HepG2 (cell line): ENCODE results near the gene COPS3. TPM values are rescaled to one million over a fixed set of nuclear protein-coding genes. Genes with fewer than 3 reads are reported as not detected.

Source experiments
- ATAC-seq: fragments of 200-7000 bp; cut with Tn5 transposase; 3 replicates; pipeline ENCODE4 v1.9.1; 2020; ENCODE audit warnings: mild to moderate bottlenecking, moderate library complexity
- BruUV-seq: library from RNA; stranded (reverse); fragments of 400-500 nt; replicated peaks from 2 replicates; lab custom pipeline; 2021; lab: Mats Ljungman, UMichigan
- CTCF ChIA-PET: fragments of 300-600 bp; formaldehyde crosslinking; extraction: SDS; loops from one replicate; lab custom pipeline; 2021; ENCODE audit warnings: low total read pairs, inconsistent platforms, low intra/inter-chr PET ratio; lab: Yijun Ruan, JAX
- POLR2A ChIA-PET: fragments of 350-600 bp; sonication (Branson Sonifier 250); formaldehyde crosslinking; loops from one replicate; lab custom pipeline; 2020; ENCODE audit warnings: antibody characterized with exemption, inconsistent platforms; lab: Yijun Ruan, JAX
- DNase-seq: peaks from one replicate; pipeline ENCODE4 v3.0.0-alpha.2; 2015; ENCODE audit warnings: low spot score
- FAIRE-seq: peaks from 3 replicates; lab custom pipeline; 2011; peaks lifted over from hg19 to GRCh38; lab: Jason Lieb, UNC
- H2AFZ ChIP-seq: one replicate; pipeline ENCODE4 v1.6.1; 2011; ENCODE audit warnings: low read length, inconsistent platforms
- H3K27ac ChIP-seq: fragments of 300-600 bp; 3 replicates; pipeline ENCODE4 v1.8.0; 2011; ENCODE audit warnings: mixed run types, mild to moderate bottlenecking, mixed read lengths, low read length, inconsistent platforms; ENCODE audit not compliant: insufficient read depth; ENCODE audit errors: extremely low read length
- H3K27me3 ChIP-seq, 2 experiments: fragments of 200-600 bp in 1 of 2; 2 replicates in 1 of 2; 3 replicates in 1 of 2; pipeline versions ENCODE4 v1.6.0 to v1.8.0; 2011; ENCODE audit warnings: low read length in 2 of 2, mild to moderate bottlenecking in 2 of 2, moderate library complexity in 2 of 2, inconsistent platforms in 1 of 2; ENCODE audit not compliant: insufficient read depth in 2 of 2, control insufficient read depth in 1 of 2
- H3K36me3 ChIP-seq, 2 experiments: fragments of 200-600 bp in 1 of 2; replicated peaks in 1 of 2; 2 replicates in 1 of 2; 3 replicates in 1 of 2; pipeline versions ENCODE4 v1.5.1 to v1.8.0; 2011; ENCODE audit warnings: low read length in 2 of 2, inconsistent platforms in 1 of 2; ENCODE audit not compliant: insufficient read depth in 2 of 2, control insufficient read depth in 1 of 2
- H3K4me1 ChIP-seq: 2 replicates; pipeline ENCODE4 v1.5.1; 2012; ENCODE audit warnings: low read length, inconsistent platforms; ENCODE audit not compliant: insufficient read depth
- H3K4me2 ChIP-seq: 2 replicates; pipeline ENCODE4 v1.6.0; 2011; ENCODE audit warnings: low read depth, low read length, inconsistent platforms
- H3K4me3 ChIP-seq, 3 experiments: fragments of 200-600 bp in 1 of 3; sonication (generic), shearing (Covaris generic) in 1 of 3; replicated peaks in 1 of 3; 2 replicates each; pipeline ENCODE4 v1.5.1; 2011 to 2016; ENCODE audit warnings: low read length in 3 of 3, inconsistent platforms in 2 of 3, low read depth in 2 of 3, mild to moderate bottlenecking in 2 of 3, control low read depth in 1 of 3, mixed read lengths in 1 of 3; ENCODE audit not compliant: insufficient read depth in 1 of 3
- H3K79me2 ChIP-seq: one replicate; pipeline ENCODE4 v1.6.1; 2011; ENCODE audit warnings: low read length, inconsistent platforms; ENCODE audit not compliant: insufficient read depth
- H3K9ac ChIP-seq: 2 replicates; pipeline ENCODE4 v1.6.0; 2011; ENCODE audit warnings: mild to moderate bottlenecking, low read depth, low read length, inconsistent platforms; ENCODE audit not compliant: insufficient read depth
- H3K9me3 ChIP-seq: 2 replicates; pipeline ENCODE4 v1.5.1; 2012; ENCODE audit warnings: mild to moderate bottlenecking, low read length
- H4K20me1 ChIP-seq: 2 replicates; pipeline ENCODE4 v1.6.0; 2011; ENCODE audit warnings: inconsistent platforms, mild to moderate bottlenecking, low read length, moderate library complexity; ENCODE audit not compliant: insufficient read depth
- FOXK1 ChIP-seq: sonication (generic); formaldehyde crosslinking; IDR thresholded peaks from 2 replicates; pipeline ENCODE4 v1.4.0; 2020; ENCODE audit warnings: low read depth, missing genetic modification reagents, borderline replicate concordance
- GPN1 ChIP-seq: sonication (generic); formaldehyde crosslinking; IDR thresholded peaks from 2 replicates; pipeline ENCODE4 v1.5.1; 2020; ENCODE audit warnings: missing genetic modification reagents, borderline replicate concordance
- KDM5A ChIP-seq: fragments of 200-600 bp; sonication (generic); IDR thresholded peaks from 2 replicates; pipeline ENCODE4 v1.7.0; 2018; ENCODE audit warnings: antibody characterized with exemption, mild to moderate bottlenecking, low read length, borderline replicate concordance
- MAFF ChIP-seq: IDR thresholded peaks from 2 replicates; pipeline ENCODE4 v1.6.1; 2011; ENCODE audit warnings: low read depth, low read length, improper control_type of control experiment
- MAZ ChIP-seq, 2 experiments: sonication (generic) in 1 of 2; formaldehyde crosslinking in 1 of 2; IDR thresholded peaks; 2 replicates each; pipeline versions ENCODE4 v1.5.0 to v1.6.1; 2012 to 2020; ENCODE audit warnings: low read depth in 2 of 2, mild to moderate bottlenecking in 2 of 2, borderline replicate concordance in 1 of 2, improper control_type of control experiment in 1 of 2, low read length in 1 of 2, missing genetic modification reagents in 1 of 2, moderate library complexity in 1 of 2
- MLLT10 ChIP-seq: sonication (generic); formaldehyde crosslinking; IDR thresholded peaks from 2 replicates; pipeline ENCODE4 v1.4.0; 2020; ENCODE audit warnings: missing genetic modification reagents
- RBFOX2 ChIP-seq: fragments of 200-400 bp; formaldehyde crosslinking; IDR thresholded peaks from 2 replicates; pipeline ENCODE4 v1.6.1; 2017; ENCODE audit warnings: low read depth, mild to moderate bottlenecking, low read length
- RFX3 ChIP-seq: IDR thresholded peaks from 2 replicates; pipeline ENCODE4 v1.6.1; 2016; ENCODE audit warnings: missing biosample characterization, missing genetic modification reagents
- SP140L ChIP-seq: sonication (generic); formaldehyde crosslinking; IDR thresholded peaks from 2 replicates; pipeline ENCODE4 v1.4.0; 2020; ENCODE audit warnings: missing genetic modification reagents, borderline replicate concordance
- ZBTB20 ChIP-seq: sonication (generic); formaldehyde crosslinking; IDR thresholded peaks from 2 replicates; pipeline ENCODE4 v1.8.1; 2023; ENCODE audit warnings: missing genetic modification reagents, low read depth, mild to moderate bottlenecking, borderline replicate concordance
- ZNF33B ChIP-seq: sonication (generic); formaldehyde crosslinking; IDR thresholded peaks from 2 replicates; pipeline ENCODE4 v1.5.1; 2020; ENCODE audit warnings: mild to moderate bottlenecking, missing genetic modification reagents
- ZNF724P ChIP-seq: sonication (generic); formaldehyde crosslinking; IDR thresholded peaks from 2 replicates; pipeline ENCODE4 v1.8.0; 2022; ENCODE audit warnings: missing genetic modification reagents, borderline replicate concordance
- WGBS: methylation state at CpG from one replicate; pipeline ENCODE4 v1.1.6; 2017; ENCODE audit warnings: low lambda C conversion rate; 5-methylcytosine and 5-hydroxymethylcytosine counted together
- in situ Hi-C: cut with HindIII; loops from 2 replicates; pipeline ENCODE4 v1.10.0; 2017; ENCODE audit warnings: low pct_unique_long_range_greater_than_20kb; ENCODE audit not compliant: extremely low pct_ligation_motif_present
- intact Hi-C: fragments of 100-400 bp; cut with micrococcal nuclease; formaldehyde crosslinking; loops from one replicate; pipeline ENCODE4 v1.10.0; 2022; ENCODE audit not compliant: unreplicated experiment
- polyA plus RNA-seq, 8 experiments: library from polyadenylated mRNA; depleted of rRNA in 3 of 8; stranded (reverse) in 7 of 8; unstranded in 1 of 8; fragments of >200 nt; fragmentation: Illumina TruSeq in 4 of 8; extraction: Trizol in 4 of 8; gene quantifications; 2 replicates each; pipeline versions ENCODE4 v1.2.1 to v1.2.3, GENCODE V29; 2011 to 2016; ENCODE audit warnings: low read depth in 4 of 8, missing spikeins in 1 of 8, mixed read lengths in 1 of 8; ENCODE audit not compliant: insufficient read depth in 1 of 8
- total RNA-seq, 5 experiments: library from RNA; depleted of rRNA; stranded (reverse); fragments of >200 nt; fragmentation: Illumina TruSeq; extraction: Trizol; gene quantifications; 2 replicates each; pipeline ENCODE4 v1.2.3, GENCODE V29; 2016; ENCODE audit warnings: low read depth in 1 of 5
- TF ChIP-seq, protein P1 (sequence below), 2 experiments: fragments of 450-650 bp in 1 of 2; sonication (generic) in 1 of 2; formaldehyde crosslinking; IDR thresholded peaks; 2 replicates each; pipeline versions ENCODE4 v1.5.0 to v1.8.0; 2020 to 2022; ENCODE audit warnings: mild to moderate bottlenecking in 1 of 2, missing genetic modification reagents in 1 of 2
- TF ChIP-seq, protein P2 (sequence below): sonication (generic); formaldehyde crosslinking; IDR thresholded peaks from 2 replicates; pipeline ENCODE4 v1.8.1; 2023; ENCODE audit warnings: missing genetic modification reagents, inconsistent platforms, borderline replicate concordance
- TF ChIP-seq, protein P3 (sequence below): sonication (generic); formaldehyde crosslinking; conservative IDR thresholded peaks from 2 replicates; pipeline ENCODE4 v1.4.0; 2020; ENCODE audit warnings: missing genetic modification reagents
- TF ChIP-seq, protein P4 (sequence below): sonication (generic); formaldehyde crosslinking; IDR thresholded peaks from 2 replicates; pipeline ENCODE4 v1.4.0; 2020; ENCODE audit warnings: mild to moderate bottlenecking, missing genetic modification reagents

The COPS3 gene
- total and polyA plus RNA-seq, 2 of the 13 experiments (the other 11 are each of a cell fraction or from before 2014, with no cell fraction given): 46.3 to 103 TPM

DNA sequence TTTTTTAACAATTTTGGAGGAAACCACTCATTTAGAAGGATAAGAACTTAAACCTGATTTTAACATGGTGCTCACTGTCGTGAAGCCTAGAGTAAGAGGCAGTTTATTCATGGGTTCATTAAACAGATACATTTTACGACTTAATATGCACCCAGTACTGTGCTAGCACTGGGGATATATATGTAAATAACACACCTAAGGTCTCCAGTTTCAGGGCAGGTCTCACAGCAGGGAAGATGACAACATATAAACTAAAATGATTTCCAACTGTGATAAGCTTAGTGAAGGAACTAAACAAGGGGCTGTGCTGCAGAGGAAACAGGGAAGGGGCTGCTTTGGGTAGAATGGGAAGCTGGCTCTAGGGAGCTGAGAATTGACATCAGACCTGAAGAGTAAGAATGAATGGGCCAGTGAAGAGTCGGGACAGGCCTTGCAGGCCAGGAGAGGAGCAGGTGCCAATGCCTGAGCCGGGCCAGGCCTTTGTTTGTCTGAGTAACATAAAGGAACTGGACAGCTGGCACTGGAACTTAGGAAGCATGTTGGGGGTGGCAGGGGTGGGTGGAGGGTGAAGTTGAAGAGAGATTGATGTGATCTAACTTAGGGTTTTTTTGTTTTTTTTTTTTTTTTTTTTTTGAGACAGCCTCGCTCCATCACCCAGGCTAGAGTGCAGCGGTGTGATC is 34.2 kb upstream of the COPS3 start:
- DNase-seq: no peak
- H3K27ac ChIP-seq: no peak overlapping the region
- POLR2A ChIA-PET: no interaction called here
- no peak overlapping the region for H2AFZ ChIP-seq
- H3K4me1 ChIP-seq: peaks cover 10% of the 10 kb centered on the region; the same call in 1 of the 2 replicates
- H4K20me1 ChIP-seq: no peaks in the 10 kb centered on the region
- FAIRE-seq: no peak
- no TSS peak for BruUV-seq
- ATAC-seq: no peak
- 68% methylated on average over 6 of the region's 6 CpGs for WGBS
- no peaks in the 10 kb centered on the region for H3K36me3 ChIP-seq
- in situ Hi-C loops (loop anchor here (10.0 kb wide), 1 partner anchor 310 kb away; no protein-coding TSS in a partner anchor), intact Hi-C loops (loop anchor here (10.0 kb wide), 1 partner anchor 110 kb away; the partner anchor contains the start of gene PLD6)
- no peak overlapping the region for H3K4me3 ChIP-seq
- H3K4me2 ChIP-seq: no peak overlapping the region
- no peaks in the 10 kb centered on the region; a peak in 1 of 5 replicates for H3K27me3 ChIP-seq
- CTCF ChIA-PET: no interaction called here
- no peak overlapping the region for H3K9ac ChIP-seq
- no peaks in the 10 kb centered on the region for H3K79me2 ChIP-seq
- no peaks in the 10 kb centered on the region for H3K9me3 ChIP-seq
- TF ChIP-seq GPN1 (no peak), RBFOX2 (no peak), RFX3 (CRISPR knock-in tag) (no peak), ZNF724P (CRISPR knock-in tag) (no peak), MLLT10 (CRISPR knock-in tag) (no peak), ZNF33B (CRISPR knock-in tag) (no peak), MAZ (IDR thresholded peaks at IDR 0.05; ENCODE audit: borderline replicate concordance, low read depth, low read length) (no peak), MAZ (CRISPR knock-in tag; IDR thresholded peaks at IDR 0.05; ENCODE audit: low read depth) (no peak), MAFF (no peak), FOXK1 (CRISPR knock-in tag) (no peak), ZBTB20 (CRISPR knock-in tag) (no peak), SP140L (CRISPR knock-in tag) (no peak), KDM5A (no peak)
- TF ChIP-seq, protein P1, sequence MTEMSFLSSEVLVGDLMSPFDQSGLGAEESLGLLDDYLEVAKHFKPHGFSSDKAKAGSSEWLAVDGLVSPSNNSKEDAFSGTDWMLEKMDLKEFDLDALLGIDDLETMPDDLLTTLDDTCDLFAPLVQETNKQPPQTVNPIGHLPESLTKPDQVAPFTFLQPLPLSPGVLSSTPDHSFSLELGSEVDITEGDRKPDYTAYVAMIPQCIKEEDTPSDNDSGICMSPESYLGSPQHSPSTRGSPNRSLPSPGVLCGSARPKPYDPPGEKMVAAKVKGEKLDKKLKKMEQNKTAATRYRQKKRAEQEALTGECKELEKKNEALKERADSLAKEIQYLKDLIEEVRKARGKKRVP (CRISPR knock-in tag; IDR thresholded peaks at IDR 0.05): no peak
- TF ChIP-seq, protein P2, sequence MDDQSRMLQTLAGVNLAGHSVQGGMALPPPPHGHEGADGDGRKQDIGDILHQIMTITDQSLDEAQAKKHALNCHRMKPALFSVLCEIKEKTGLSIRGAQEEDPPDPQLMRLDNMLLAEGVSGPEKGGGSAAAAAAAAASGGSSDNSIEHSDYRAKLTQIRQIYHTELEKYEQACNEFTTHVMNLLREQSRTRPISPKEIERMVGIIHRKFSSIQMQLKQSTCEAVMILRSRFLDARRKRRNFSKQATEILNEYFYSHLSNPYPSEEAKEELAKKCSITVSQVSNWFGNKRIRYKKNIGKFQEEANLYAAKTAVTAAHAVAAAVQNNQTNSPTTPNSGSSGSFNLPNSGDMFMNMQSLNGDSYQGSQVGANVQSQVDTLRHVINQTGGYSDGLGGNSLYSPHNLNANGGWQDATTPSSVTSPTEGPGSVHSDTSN (CRISPR knock-in tag): no peak
- TF ChIP-seq, protein P3, sequence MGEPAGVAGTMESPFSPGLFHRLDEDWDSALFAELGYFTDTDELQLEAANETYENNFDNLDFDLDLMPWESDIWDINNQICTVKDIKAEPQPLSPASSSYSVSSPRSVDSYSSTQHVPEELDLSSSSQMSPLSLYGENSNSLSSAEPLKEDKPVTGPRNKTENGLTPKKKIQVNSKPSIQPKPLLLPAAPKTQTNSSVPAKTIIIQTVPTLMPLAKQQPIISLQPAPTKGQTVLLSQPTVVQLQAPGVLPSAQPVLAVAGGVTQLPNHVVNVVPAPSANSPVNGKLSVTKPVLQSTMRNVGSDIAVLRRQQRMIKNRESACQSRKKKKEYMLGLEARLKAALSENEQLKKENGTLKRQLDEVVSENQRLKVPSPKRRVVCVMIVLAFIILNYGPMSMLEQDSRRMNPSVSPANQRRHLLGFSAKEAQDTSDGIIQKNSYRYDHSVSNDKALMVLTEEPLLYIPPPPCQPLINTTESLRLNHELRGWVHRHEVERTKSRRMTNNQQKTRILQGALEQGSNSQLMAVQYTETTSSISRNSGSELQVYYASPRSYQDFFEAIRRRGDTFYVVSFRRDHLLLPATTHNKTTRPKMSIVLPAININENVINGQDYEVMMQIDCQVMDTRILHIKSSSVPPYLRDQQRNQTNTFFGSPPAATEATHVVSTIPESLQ (CRISPR knock-in tag): no peak
- TF ChIP-seq, protein P4, sequence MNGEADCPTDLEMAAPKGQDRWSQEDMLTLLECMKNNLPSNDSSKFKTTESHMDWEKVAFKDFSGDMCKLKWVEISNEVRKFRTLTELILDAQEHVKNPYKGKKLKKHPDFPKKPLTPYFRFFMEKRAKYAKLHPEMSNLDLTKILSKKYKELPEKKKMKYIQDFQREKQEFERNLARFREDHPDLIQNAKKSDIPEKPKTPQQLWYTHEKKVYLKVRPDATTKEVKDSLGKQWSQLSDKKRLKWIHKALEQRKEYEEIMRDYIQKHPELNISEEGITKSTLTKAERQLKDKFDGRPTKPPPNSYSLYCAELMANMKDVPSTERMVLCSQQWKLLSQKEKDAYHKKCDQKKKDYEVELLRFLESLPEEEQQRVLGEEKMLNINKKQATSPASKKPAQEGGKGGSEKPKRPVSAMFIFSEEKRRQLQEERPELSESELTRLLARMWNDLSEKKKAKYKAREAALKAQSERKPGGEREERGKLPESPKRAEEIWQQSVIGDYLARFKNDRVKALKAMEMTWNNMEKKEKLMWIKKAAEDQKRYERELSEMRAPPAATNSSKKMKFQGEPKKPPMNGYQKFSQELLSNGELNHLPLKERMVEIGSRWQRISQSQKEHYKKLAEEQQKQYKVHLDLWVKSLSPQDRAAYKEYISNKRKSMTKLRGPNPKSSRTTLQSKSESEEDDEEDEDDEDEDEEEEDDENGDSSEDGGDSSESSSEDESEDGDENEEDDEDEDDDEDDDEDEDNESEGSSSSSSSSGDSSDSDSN (CRISPR knock-in tag): no peak
